HG03280 (cell line): ENCODE results near the gene ITGA2.

ENCODE experiments used
- ATAC-seq: cut with Tn5 transposase; IDR thresholded peaks from one replicate; pipeline ENCODE4 v1.9.1; 2021; ENCODE audit warnings: mild to moderate bottlenecking, moderate library complexity; ENCODE audit not compliant: unreplicated experiment

ITGA2 gene

GRCh38 chr5:53017383-53017782 is 28.2 kb downstream of the ITGA2 start:
- ATAC-seq = no peak

- no peak for ATAC-seq
Observed at GRCh38 chr5:53017794-53018391, 28.7 kb downstream of the ITGA2 start.

GRCh38 chr5:53019320-53019719 is 30.2 kb downstream of the ITGA2 start:
- no peak for ATAC-seq

DNA sequence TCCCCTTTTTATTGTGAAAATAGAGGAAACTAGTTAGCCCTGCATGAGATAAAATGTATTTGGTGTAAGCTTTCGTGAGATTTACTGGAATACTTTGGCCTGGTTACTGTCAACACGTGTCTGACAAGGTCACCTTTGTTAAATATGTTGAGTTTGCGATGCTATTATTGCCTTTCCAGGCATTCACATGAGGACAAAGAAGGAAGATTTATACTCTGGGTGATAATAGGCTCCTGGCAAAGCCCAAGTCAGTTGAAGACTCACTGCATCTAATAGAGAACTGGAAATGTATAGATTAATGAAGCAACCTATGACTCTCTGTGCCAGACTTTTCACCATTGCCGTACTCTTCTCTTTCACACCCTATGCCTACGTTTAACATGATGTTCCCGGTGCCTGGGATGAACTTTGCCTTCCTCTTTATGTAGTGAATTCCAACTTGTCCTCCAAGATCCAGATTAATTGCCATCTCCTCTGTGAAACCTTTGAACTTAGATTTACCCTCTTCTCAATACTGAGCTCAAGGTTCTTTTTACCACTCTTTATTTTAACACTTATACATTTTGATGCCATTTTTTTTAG is 33.9 kb downstream of the ITGA2 start:
- no peak for ATAC-seq

- peak; percentile 65 for ATAC-seq
Observed at GRCh38 chr5:53023969-53024368, 34.8 kb downstream of the ITGA2 start.

GRCh38 chr5:53024535-53024934 is 35.4 kb downstream of the ITGA2 start:
- no peak for ATAC-seq

GRCh38 chr5:53025487-53025886 is 36.3 kb downstream of the ITGA2 start:
- ATAC-seq = no peak

DNA sequence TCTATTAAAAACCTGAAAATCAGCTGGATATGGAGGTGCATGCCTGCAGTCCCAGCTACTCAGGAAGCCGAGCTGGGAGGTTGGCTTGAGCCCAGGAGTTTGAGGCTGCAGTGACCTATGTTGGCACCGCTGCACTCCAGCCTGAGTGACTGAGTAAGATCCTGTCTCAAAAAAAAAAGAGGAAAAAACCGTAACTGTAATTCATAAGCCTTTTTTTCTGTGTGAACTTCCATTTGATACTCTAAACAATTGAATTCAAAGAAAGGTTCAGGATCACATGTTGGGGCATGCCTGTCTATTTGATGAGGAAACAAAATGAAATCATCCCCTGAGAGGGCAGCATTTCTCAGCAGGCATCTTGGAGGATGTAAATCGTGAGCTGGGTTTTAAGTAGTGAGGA is 38.8 kb downstream of the ITGA2 start:
- no peak for ATAC-seq

DNA sequence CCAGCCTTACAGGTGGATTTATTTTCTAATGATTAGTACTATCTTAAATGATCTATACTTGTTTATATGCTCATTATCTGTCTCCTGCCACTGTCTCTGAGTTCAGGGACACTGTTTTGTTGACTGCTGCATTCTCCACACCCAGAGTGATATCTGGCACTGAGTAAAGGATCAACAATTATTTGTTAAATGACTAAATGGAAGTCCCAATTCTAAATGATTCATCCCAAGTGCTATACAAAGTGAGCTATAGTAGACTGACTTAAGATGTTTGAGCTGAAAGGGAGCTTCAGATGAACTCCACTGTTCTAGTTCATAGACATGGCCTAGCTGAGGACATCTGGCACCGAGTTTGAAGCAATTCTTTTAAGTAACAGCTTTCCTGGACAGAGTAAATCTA is 40.5 kb downstream of the ITGA2 start:
- no peak for ATAC-seq

DNA sequence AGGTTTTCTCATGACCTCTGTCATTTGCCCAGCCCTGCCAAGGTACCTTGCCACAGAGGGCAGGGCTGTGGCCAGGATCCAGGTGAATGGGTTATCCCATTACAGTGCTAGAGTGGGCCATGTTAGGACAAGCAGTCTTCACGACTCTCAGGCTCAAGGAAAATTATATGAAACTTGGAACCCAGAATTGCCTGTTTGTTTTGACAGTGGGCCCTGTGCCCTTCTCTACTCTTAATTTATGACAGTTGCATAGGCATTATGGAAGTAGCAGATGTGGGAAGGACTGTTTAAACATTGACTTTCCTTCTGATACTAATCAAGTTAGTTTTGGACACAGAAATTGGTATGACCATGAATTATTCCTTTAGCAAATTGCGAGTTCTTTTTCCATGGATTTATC is 41.7 kb downstream of the ITGA2 start:
- ATAC-seq = no peak

DNA sequence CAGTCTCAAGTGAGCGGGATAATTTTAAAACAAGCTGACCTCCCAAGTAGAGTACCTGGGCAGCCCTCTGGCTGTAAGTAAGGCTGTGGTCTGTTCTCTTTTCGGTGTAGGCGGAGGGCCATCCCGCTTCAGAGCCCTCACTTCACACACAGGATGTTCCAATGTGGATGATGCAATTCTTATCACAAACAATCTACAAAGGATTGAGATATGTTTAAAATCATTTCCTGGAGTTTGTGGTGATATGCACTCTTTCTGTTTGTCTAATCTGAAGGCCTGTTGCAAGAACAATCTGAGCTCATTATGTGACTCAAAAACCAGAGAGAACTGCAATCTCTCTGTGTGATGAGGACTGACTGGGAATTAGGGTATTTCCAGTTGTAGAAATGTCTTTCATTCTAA is 42.5 kb downstream of the ITGA2 start:
- no peak for ATAC-seq

- no peak for ATAC-seq
Observed at GRCh38 chr5:53032188-53032587, 43.0 kb downstream of the ITGA2 start.

- ATAC-seq = no peak
Observed at GRCh38 chr5:53034832-53035231, 45.7 kb downstream of the ITGA2 start.

DNA sequence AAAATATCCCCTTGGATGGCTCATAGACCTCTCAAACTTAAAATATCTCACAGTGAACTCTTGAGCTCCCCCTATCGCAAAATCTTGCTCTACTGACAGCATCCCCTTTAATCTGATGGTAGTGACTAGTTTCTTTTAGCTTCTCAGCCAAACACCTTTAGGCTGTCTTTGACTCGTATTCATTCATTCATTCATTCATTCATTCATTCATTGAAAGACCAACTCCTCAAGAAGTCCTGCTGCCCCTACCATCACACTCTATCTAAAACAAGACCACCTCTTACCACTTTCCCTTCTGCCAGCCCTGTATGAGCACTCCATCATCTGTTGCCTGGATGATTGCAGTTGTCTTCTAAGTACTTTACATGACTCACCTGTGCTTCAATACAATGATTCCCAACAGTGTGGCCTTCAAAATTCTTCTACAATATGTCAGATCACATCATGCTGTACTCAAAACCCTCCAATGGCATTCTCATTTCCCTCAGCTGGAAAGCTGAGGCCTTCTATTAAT is 46.8 kb downstream of the ITGA2 start:
- ATAC-seq = no peak

DNA sequence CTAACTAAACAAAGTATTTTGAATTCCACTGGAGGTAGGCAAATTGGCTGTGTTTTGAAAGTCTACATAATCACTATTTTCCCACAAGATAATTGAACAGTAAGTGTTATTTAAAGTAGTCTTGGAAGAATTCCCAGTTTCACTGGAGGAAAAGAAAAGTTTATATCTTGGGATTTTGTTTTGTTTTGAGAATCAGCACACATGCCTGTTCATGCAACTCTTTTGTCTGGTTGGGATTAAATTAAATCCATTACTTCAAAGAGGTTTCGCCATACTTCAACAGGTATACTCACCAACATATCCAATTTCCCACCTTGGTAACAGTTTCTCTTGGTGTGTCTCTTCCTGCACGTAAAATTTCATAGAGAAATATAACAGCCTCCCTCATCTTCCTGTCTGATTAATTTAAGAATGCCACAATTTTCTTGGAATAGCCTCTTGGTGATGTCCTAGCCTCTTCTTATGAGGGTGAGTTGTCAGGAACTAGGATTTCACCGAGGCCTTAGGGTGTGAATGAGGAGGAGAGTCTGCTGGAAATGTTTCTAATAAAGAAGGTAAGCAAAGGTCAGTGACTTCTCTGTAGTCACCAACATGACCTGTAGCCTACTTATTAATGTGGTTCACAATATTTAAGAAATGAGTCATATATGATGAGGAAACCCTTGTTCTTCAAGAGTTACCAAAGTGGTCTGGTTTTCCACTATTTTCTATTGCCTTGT is 48.1 kb downstream of the ITGA2 start:
- ATAC-seq = no peak

DNA sequence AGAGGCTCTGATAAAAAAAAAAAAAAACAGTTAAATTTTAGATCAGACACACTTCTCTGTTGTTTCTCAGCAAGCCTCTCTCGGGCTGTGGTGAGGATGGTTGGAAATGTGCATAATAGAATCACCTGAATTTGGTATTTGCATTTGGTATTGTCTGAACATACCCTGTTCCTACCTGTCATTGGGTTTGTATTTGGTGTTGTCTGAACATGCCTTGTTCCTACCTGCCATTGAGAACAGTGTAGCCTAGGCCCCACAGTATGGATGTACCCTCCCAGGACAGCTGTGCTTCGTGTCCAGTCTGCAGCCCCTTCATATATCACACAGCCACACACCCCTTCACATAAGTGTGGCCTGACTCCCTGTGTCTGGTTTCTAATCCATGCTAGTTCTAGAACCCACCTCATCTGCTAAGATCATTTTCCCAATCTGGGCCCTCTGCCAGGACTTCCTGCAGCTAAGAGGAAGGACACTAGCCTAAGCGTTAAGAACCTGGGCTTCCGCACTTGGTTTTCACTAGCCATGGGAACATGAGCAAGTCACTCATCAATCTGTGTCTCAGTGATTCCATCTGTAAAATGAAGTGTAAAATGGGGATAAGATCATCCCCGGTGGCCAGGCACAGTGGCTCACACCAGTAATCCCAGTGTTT is 49.2 kb downstream of the ITGA2 start:
- ATAC-seq = no peak

- no peak for ATAC-seq
Observed at GRCh38 chr5:53039855-53040254, 50.7 kb downstream of the ITGA2 start.

DNA sequence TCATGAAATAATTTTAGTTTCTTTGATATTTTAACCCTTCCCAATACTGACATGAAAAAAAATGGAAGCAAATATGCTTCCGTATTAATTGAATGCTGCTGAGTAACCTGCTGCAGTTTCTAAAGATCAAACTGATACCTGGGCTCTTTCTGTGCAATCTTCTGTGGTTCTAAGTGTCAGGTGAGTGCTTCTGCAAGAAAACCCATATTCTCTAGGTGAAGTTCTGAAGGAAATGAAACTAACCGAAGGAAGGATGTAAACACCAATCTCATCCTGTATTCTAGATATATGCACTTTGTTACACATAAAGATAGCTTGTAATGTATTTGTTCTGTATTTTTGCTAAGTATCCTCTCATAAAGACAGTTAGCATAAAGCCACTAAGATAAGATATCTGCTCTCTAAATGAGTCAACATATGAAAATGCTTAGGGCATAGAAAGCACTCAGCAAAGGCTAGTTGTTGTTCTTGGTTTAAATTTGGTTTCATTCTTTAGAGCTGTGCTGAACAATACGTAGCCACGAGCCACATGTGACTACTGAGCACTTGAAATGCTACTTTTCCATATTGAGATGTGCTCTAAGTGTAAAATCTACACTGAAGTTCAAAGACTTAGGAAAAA is 52.0 kb downstream of the ITGA2 start:
- peak; percentile 97 for ATAC-seq

DNA sequence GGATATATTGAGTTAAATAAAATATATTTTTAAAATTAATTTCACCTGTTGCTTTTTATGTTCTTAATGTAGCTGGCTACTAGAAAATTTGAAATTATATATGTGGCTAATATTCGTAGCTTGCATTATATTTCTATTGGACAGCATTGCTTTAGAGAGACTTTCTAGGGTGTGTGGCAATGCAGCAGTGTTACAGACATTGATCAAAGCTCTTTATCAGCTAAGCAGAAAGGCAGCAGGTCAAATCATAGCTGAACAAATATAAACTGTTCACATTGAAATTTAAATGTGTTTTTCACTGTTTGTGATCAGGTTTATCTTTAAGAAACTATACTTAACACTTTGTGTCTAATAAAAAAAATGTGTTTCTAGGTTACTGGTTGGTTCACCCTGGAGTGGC is 52.6 kb downstream of the ITGA2 start:
- ATAC-seq = no peak

- ATAC-seq = no peak
Observed at GRCh38 chr5:53045263-53045662, 56.1 kb downstream of the ITGA2 start.

DNA sequence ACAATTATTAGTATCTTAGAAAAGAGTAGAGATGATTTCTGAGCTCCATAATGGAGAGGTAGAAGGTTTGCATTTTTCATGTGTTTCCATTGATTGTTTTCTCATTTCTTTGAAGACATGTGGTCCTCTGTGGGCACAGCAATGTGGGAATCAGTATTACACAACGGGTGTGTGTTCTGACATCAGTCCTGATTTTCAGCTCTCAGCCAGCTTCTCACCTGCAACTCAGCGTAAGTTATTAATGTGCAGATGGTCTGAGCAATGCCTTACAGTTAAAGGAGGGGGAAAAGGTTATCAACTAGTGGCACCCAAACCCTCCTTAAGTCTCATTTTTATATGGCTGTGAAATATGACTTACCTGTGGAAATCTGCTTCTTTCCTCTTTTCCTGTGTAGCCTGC is 59.1 kb downstream of the ITGA2 start:
- no peak for ATAC-seq
